Trophoblast cell (in vitro differentiated cells and primary cell): ENCODE data around the gene CHST4.

Source experiments
- DNase-seq, 2 donors: peaks; one replicate each; pipeline ENCODE4 v3.0.0-alpha.2; 2016
- H2AFZ ChIP-seq: 2 replicates; pipeline ENCODE4 v1.6.1; 2013; ENCODE audit warnings: low read length, moderate library complexity, mild to moderate bottlenecking; ENCODE audit not compliant: insufficient read depth, poor library complexity
- H2AK5ac ChIP-seq: 2 replicates; pipeline ENCODE4 v1.6.1; 2013; ENCODE audit warnings: mild to moderate bottlenecking, low read length
- H2BK120ac ChIP-seq: 2 replicates; pipeline ENCODE4 v1.6.1; 2013; ENCODE audit warnings: low read length, mild to moderate bottlenecking, moderate library complexity; ENCODE audit not compliant: insufficient read depth, poor library complexity
- H2BK12ac ChIP-seq: 2 replicates; pipeline ENCODE4 v1.6.1; 2013; ENCODE audit warnings: mild to moderate bottlenecking, low read length, moderate library complexity
- H2BK5ac ChIP-seq: 2 replicates; pipeline ENCODE4 v1.6.1; 2013; ENCODE audit warnings: low read length, low read depth, moderate library complexity, mild to moderate bottlenecking; ENCODE audit not compliant: poor library complexity
- H3K14ac ChIP-seq: 2 replicates; pipeline ENCODE4 v1.6.1; 2013; ENCODE audit warnings: mild to moderate bottlenecking, low read length
- H3K18ac ChIP-seq: 2 replicates; pipeline ENCODE4 v1.6.1; 2013; ENCODE audit warnings: mild to moderate bottlenecking, low read length
- H3K23ac ChIP-seq: 2 replicates; pipeline ENCODE4 v1.6.1; 2013; ENCODE audit warnings: low read length
- H3K27ac ChIP-seq: 2 replicates; pipeline ENCODE4 v1.5.1; 2013; ENCODE audit warnings: low read depth, mild to moderate bottlenecking, inconsistent platforms, low read length, moderate library complexity
- H3K27me3 ChIP-seq: 2 replicates; pipeline ENCODE4 v1.6.1; 2013; ENCODE audit warnings: inconsistent platforms, mild to moderate bottlenecking, low read length, moderate library complexity; ENCODE audit not compliant: insufficient read depth
- H3K36me3 ChIP-seq, 2 experiments: 1 replicate in 1 of 2; 2 replicates in 1 of 2; pipeline ENCODE4 v1.6.1; 2013; ENCODE audit warnings: low read length in 2 of 2, mild to moderate bottlenecking in 2 of 2, moderate library complexity in 1 of 2; ENCODE audit not compliant: insufficient read depth in 2 of 2, control insufficient read depth in 1 of 2
- H3K4ac ChIP-seq: 2 replicates; pipeline ENCODE4 v1.6.1; 2013; ENCODE audit warnings: low read depth, mild to moderate bottlenecking, low read length, moderate library complexity
- H3K4me1 ChIP-seq, 2 experiments: 1 replicate in 1 of 2; 2 replicates in 1 of 2; pipeline ENCODE4 v1.6.1; 2013; ENCODE audit warnings: low read length in 2 of 2, mild to moderate bottlenecking in 2 of 2, moderate library complexity in 1 of 2; ENCODE audit not compliant: insufficient read depth in 2 of 2, control insufficient read depth in 1 of 2
- H3K4me2 ChIP-seq: 2 replicates; pipeline ENCODE4 v1.6.1; 2013; ENCODE audit warnings: inconsistent platforms, mild to moderate bottlenecking, low read length, moderate library complexity
- H3K4me3 ChIP-seq: 2 replicates; pipeline ENCODE4 v1.5.1; 2013; ENCODE audit warnings: mild to moderate bottlenecking, low read depth, low read length, inconsistent platforms
- H3K79me1 ChIP-seq: one replicate; pipeline ENCODE4 v1.6.1; 2013; ENCODE audit warnings: low read length
- H3K79me2 ChIP-seq: 2 replicates; pipeline ENCODE4 v1.6.1; 2013; ENCODE audit warnings: low read length, mild to moderate bottlenecking; ENCODE audit not compliant: control insufficient read depth, insufficient read depth, poor library complexity
- H3K9ac ChIP-seq: 2 replicates; pipeline ENCODE4 v1.6.1; 2013; ENCODE audit warnings: mild to moderate bottlenecking, low read length
- H3K9me3 ChIP-seq: 2 replicates; pipeline ENCODE4 v1.6.1; 2013; ENCODE audit warnings: low read depth, mild to moderate bottlenecking, control low read depth, inconsistent platforms, low read length; ENCODE audit not compliant: insufficient read depth
- H4K12ac ChIP-seq: 2 replicates; pipeline ENCODE4 v1.6.1; 2013; ENCODE audit warnings: low read depth, mild to moderate bottlenecking, low read length, moderate library complexity
- H4K8ac ChIP-seq: 2 replicates; pipeline ENCODE4 v1.6.1; 2013; ENCODE audit warnings: low read depth, mild to moderate bottlenecking, low read length, moderate library complexity
- H4K91ac ChIP-seq: one replicate; pipeline ENCODE4 v1.6.1; 2013; ENCODE audit warnings: low read depth, mild to moderate bottlenecking, low read length, moderate library complexity
- WGBS: extraction: QIAGEN DNeasy Blood & Tissue Kit; methylation state at CpG from one replicate; pipeline ENCODE4 v1.1.7; 2013; ENCODE audit warnings: missing lambda C conversion rate; ENCODE audit not compliant: insufficient read length, insufficient coverage; ENCODE audit errors: extremely low coverage; 5-methylcytosine and 5-hydroxymethylcytosine counted together

The CHST4 gene

GRCh38 chr16:71515026-71515425, 11.2 kb upstream of the CHST4 start:
- no peak overlapping the region for H4K91ac ChIP-seq
- no peak overlapping the region for H2BK12ac ChIP-seq
- no peaks in the 10 kb centered on the region for H3K9me3 ChIP-seq
- no peak overlapping the region for H3K23ac ChIP-seq
- no peak overlapping the region for H4K8ac ChIP-seq
- no peak overlapping the region for H3K14ac ChIP-seq
- no peak overlapping the region for H3K4me2 ChIP-seq
- no peaks in the 10 kb centered on the region for H3K79me2 ChIP-seq
- no peaks in the 10 kb centered on the region for H3K36me3 ChIP-seq
- no peaks in the 10 kb centered on the region for H3K79me1 ChIP-seq
- DNase-seq, result no peak
- H2AFZ ChIP-seq, result no peak overlapping the region
- no peak overlapping the region for H2AK5ac ChIP-seq
- H3K27me3 ChIP-seq, result no peaks in the 10 kb centered on the region
- H3K18ac ChIP-seq, result no peak overlapping the region
- no peak overlapping the region for H3K9ac ChIP-seq
- H2BK120ac ChIP-seq, result no peak overlapping the region
- no peak overlapping the region for H3K27ac ChIP-seq
- no CpG with 5 or more reads among the region's 3 CpGs for WGBS
- H4K12ac ChIP-seq, result no peak overlapping the region
- H3K4ac ChIP-seq, result no peak overlapping the region
- H3K4me3 ChIP-seq, result no peak overlapping the region
- H2BK5ac ChIP-seq, result no peak overlapping the region
- H3K4me1 ChIP-seq, result peaks cover 0 to 2% of the 10 kb centered on the region in 2 experiments

- WGBS, result no CpG with 5 or more reads among the region's 3 CpGs
- H3K4me3 ChIP-seq, result no peak overlapping the region
- H3K36me3 ChIP-seq, result no peaks in the 10 kb centered on the region
- no peak overlapping the region for H4K91ac ChIP-seq
- H3K4me1 ChIP-seq, result peaks cover 7 to 9% of the 10 kb centered on the region in 2 experiments
- H3K9me3 ChIP-seq, result no peaks in the 10 kb centered on the region
- no peak overlapping the region for H3K14ac ChIP-seq
- peak; percentile 95 to 99 for DNase-seq
- H3K27me3 ChIP-seq, result no peaks in the 10 kb centered on the region
- no peak overlapping the region for H3K9ac ChIP-seq
- H3K4me2 ChIP-seq, result peak overlapping the region; percentile 24
- H2BK5ac ChIP-seq, result no peak overlapping the region
- H3K4ac ChIP-seq, result no peak overlapping the region
- no peak overlapping the region for H2BK120ac ChIP-seq
- no peak overlapping the region for H4K8ac ChIP-seq
- no peak overlapping the region for H3K18ac ChIP-seq
- H2AFZ ChIP-seq, result no peak overlapping the region
- no peak overlapping the region for H3K27ac ChIP-seq
- H3K79me1 ChIP-seq, result no peaks in the 10 kb centered on the region
- no peak overlapping the region for H4K12ac ChIP-seq
- H2BK12ac ChIP-seq, result no peak overlapping the region
- no peak overlapping the region for H2AK5ac ChIP-seq
- no peaks in the 10 kb centered on the region for H3K79me2 ChIP-seq
- H3K23ac ChIP-seq, result no peak overlapping the region
Observed at GRCh38 chr16:71520550-71520949, 5.7 kb upstream of the CHST4 start.

- H3K4me2 ChIP-seq, result no peak overlapping the region
- no peak overlapping the region for H3K23ac ChIP-seq
- H4K8ac ChIP-seq, result no peak overlapping the region
- no peak overlapping the region for H3K27ac ChIP-seq
- peaks cover 4% of the 10 kb centered on the region for H3K79me1 ChIP-seq
- H3K4ac ChIP-seq, result no peak overlapping the region
- no peaks in the 10 kb centered on the region for H3K27me3 ChIP-seq
- no peaks in the 10 kb centered on the region for H3K79me2 ChIP-seq
- no peak overlapping the region for H4K12ac ChIP-seq
- H3K18ac ChIP-seq, result no peak overlapping the region
- H3K9ac ChIP-seq, result no peak overlapping the region
- no peaks in the 10 kb centered on the region for H3K36me3 ChIP-seq
- H3K4me3 ChIP-seq, result no peak overlapping the region
- no peak overlapping the region for H2BK12ac ChIP-seq
- no peak overlapping the region for H3K14ac ChIP-seq
- no peak overlapping the region for H4K91ac ChIP-seq
- H3K9me3 ChIP-seq, result no peaks in the 10 kb centered on the region
- no peak overlapping the region for H2BK5ac ChIP-seq
- H3K4me1 ChIP-seq, result peaks cover 13 to 14% of the 10 kb centered on the region in 2 experiments
- WGBS, result no CpG with 5 or more reads among the region's 16 CpGs
- no peak overlapping the region for H2AFZ ChIP-seq
- DNase-seq, result peak; percentile 2 to 36
- H2BK120ac ChIP-seq, result no peak overlapping the region
- H2AK5ac ChIP-seq, result no peak overlapping the region
Observed at GRCh38 chr16:71524566-71525553, 1.4 kb upstream of the CHST4 start.

- no peak overlapping the region for H2AK5ac ChIP-seq
- no CpG with 5 or more reads among the region's 1 CpG for WGBS
Observed at GRCh38 chr16:71528257-71528656, 2.0 kb downstream of the CHST4 start.

More at GRCh38 chr16:71528257-71528656, 2.0 kb downstream of the CHST4 start:
- no peak overlapping the region for H3K9ac ChIP-seq
- H3K14ac ChIP-seq, result no peak overlapping the region
- H3K4me1 ChIP-seq, result peaks cover 6 to 7% of the 10 kb centered on the region in 2 experiments
- H3K4me2 ChIP-seq, result no peak overlapping the region
- no peak overlapping the region for H3K23ac ChIP-seq
- no peak overlapping the region for H4K12ac ChIP-seq
- no peak overlapping the region for H2AFZ ChIP-seq
- H3K9me3 ChIP-seq, result no peaks in the 10 kb centered on the region
- no peak overlapping the region for H3K4ac ChIP-seq
- no peaks in the 10 kb centered on the region for H3K79me2 ChIP-seq
- H3K79me1 ChIP-seq, result peaks cover 4% of the 10 kb centered on the region
- H3K18ac ChIP-seq, result no peak overlapping the region
- no peak overlapping the region for H2BK12ac ChIP-seq
- no peaks in the 10 kb centered on the region for H3K27me3 ChIP-seq
- H3K4me3 ChIP-seq, result no peak overlapping the region
- no peak for DNase-seq
- no peak overlapping the region for H2BK120ac ChIP-seq
- H2BK5ac ChIP-seq, result no peak overlapping the region
- no peak overlapping the region for H4K91ac ChIP-seq
- no peaks in the 10 kb centered on the region for H3K36me3 ChIP-seq
- no peak overlapping the region for H3K27ac ChIP-seq
- H4K8ac ChIP-seq, result no peak overlapping the region
